HFFc6 (cell line): Measurements from ENCODE around the gene CMTM4. TPM values are rescaled to one million over a fixed set of nuclear protein-coding genes. Genes with fewer than 3 reads are reported as not detected.

Experiments used
- DNase-seq: peaks from one replicate; pipeline ENCODE4 v3.0.0-alpha.2; 2018
- H3K27ac Mint-ChIP-seq: 2 replicates; pipeline ENCODE4 v1.8.0; 2020; ENCODE audit warnings: mild to moderate bottlenecking, mixed read lengths
- H3K27me3 Mint-ChIP-seq: 2 replicates; pipeline ENCODE4 v1.8.0; 2021; ENCODE audit warnings: mild to moderate bottlenecking, moderate library complexity, mixed read lengths; ENCODE audit not compliant: insufficient read depth
- H3K36me3 Mint-ChIP-seq: 2 replicates; pipeline ENCODE4 v1.8.0; 2021; ENCODE audit warnings: low read depth, mixed read lengths
- H3K4me1 Mint-ChIP-seq: 2 replicates; pipeline ENCODE4 v1.8.0; 2020; ENCODE audit warnings: low read depth, mixed read lengths
- H3K4me3 Mint-ChIP-seq: 2 replicates; pipeline ENCODE4 v1.8.0; 2020; ENCODE audit warnings: mild to moderate bottlenecking, moderate library complexity, mixed read lengths
- H3K9me3 Mint-ChIP-seq: 2 replicates; pipeline ENCODE4 v1.8.0; 2020; ENCODE audit warnings: mild to moderate bottlenecking, mixed read lengths
- CTCF ChIP-seq: fragments of 200-600 bp; sonication (generic); IDR thresholded peaks from 2 replicates; pipeline ENCODE4 v1.5.0; 2021; ENCODE audit warnings: antibody characterized with exemption, mild to moderate bottlenecking
- total RNA-seq, 6 experiments: library from RNA; stranded (reverse); fragmentation: NEBNext Ultra II Directional; extraction: Animal tissue kit (Norgen Biotek cat#: 25700); gene quantifications; 2 replicates in 1 of 6; 3 replicates in 5 of 6; pipeline ENCODE4 v1.2.3, GENCODE V29; 2021

Gene CMTM4
- total RNA-seq, 6 experiments from 2014 or later, result 14.2 to 22.0 (median 18.8) TPM

- no peaks in the 10 kb centered on the region for H3K36me3 Mint-ChIP-seq
- 0 out of 2 replicates have a peak, but pooled peaks cover 3% of the 10 kb centered on the region for H3K9me3 Mint-ChIP-seq
- peaks cover 36% of the 10 kb centered on the region for H3K27me3 Mint-ChIP-seq
These were observed 101.8 kb downstream of the CMTM4 start for GRCh38 chr16:66594739-66595138.

GRCh38 chr16:66592814-66593213 lies 103.7 kb downstream of the CMTM4 start:
- no peaks in the 10 kb centered on the region for H3K36me3 Mint-ChIP-seq
- no peak overlapping the region for H3K27ac Mint-ChIP-seq
- H3K4me3 Mint-ChIP-seq, result no peak overlapping the region
- H3K4me1 Mint-ChIP-seq, result no peaks in the 10 kb centered on the region
- peaks cover 33% of the 10 kb centered on the region for H3K27me3 Mint-ChIP-seq
- DNase-seq, result no peak
- TF ChIP-seq CTCF, result no peak
- 0 out of 2 replicates have a peak, but pooled peaks cover 3% of the 10 kb centered on the region for H3K9me3 Mint-ChIP-seq

More at GRCh38 chr16:66594739-66595138, 101.8 kb downstream of the CMTM4 start:
- H3K4me1 Mint-ChIP-seq, result no peaks in the 10 kb centered on the region
- H3K27ac Mint-ChIP-seq, result no peak overlapping the region
- no peak for TF ChIP-seq CTCF
- H3K4me3 Mint-ChIP-seq, result no peak overlapping the region
- no peak for DNase-seq

GRCh38 chr16:66592241-66592640 lies 104.3 kb downstream of the CMTM4 start:
- H3K4me3 Mint-ChIP-seq, result no peak overlapping the region
- no peaks in the 10 kb centered on the region for H3K4me1 Mint-ChIP-seq
- H3K27me3 Mint-ChIP-seq, result peaks cover 33% of the 10 kb centered on the region
- DNase-seq, result no peak
- no peak for TF ChIP-seq CTCF
- H3K27ac Mint-ChIP-seq, result no peak overlapping the region
- 0 out of 2 replicates have a peak, but pooled peaks cover 3% of the 10 kb centered on the region for H3K9me3 Mint-ChIP-seq
- no peaks in the 10 kb centered on the region for H3K36me3 Mint-ChIP-seq

GRCh38 chr16:66591018-66591417 lies 105.5 kb downstream of the CMTM4 start:
- Mint-ChIP-seq H3K36me3 (no peaks in the 10 kb centered on the region), H3K27ac (no peak overlapping the region), H3K27me3 (peaks cover 30% of the 10 kb centered on the region), H3K4me1 (no peaks in the 10 kb centered on the region), H3K4me3 (no peak overlapping the region), H3K9me3 (0 out of 2 replicates have a peak, but pooled peaks cover 3% of the 10 kb centered on the region)
- no peak for TF ChIP-seq CTCF
- no peak for DNase-seq

GRCh38 chr16:66590322-66590721 lies 106.2 kb downstream of the CMTM4 start:
- DNase-seq, result no peak
- Mint-ChIP-seq H3K4me3 (no peak overlapping the region), H3K27me3 (peaks cover 28% of the 10 kb centered on the region), H3K36me3 (no peaks in the 10 kb centered on the region), H3K27ac (no peak overlapping the region), H3K4me1 (no peaks in the 10 kb centered on the region), H3K9me3 (0 out of 2 replicates have a peak, but pooled peaks cover 3% of the 10 kb centered on the region)
- TF ChIP-seq CTCF, result no peak
